Fibroblast of gingiva (primary cell): ENCODE data around the gene ISCU.
A peak's percentile ranks its signal among the peaks of the same experiment; 100 is the strongest.
"Not testable (repeated sequence)": the region's sequence is repeated elsewhere in the genome, so short reads cannot be mapped to it uniquely, and the experiment has no call there.

Experiments
- DNase-seq: peaks from one replicate; pipeline ENCODE4 v3.0.0-alpha.2; 2011; ENCODE audit warnings: low read depth

Gene ISCU

DNA sequence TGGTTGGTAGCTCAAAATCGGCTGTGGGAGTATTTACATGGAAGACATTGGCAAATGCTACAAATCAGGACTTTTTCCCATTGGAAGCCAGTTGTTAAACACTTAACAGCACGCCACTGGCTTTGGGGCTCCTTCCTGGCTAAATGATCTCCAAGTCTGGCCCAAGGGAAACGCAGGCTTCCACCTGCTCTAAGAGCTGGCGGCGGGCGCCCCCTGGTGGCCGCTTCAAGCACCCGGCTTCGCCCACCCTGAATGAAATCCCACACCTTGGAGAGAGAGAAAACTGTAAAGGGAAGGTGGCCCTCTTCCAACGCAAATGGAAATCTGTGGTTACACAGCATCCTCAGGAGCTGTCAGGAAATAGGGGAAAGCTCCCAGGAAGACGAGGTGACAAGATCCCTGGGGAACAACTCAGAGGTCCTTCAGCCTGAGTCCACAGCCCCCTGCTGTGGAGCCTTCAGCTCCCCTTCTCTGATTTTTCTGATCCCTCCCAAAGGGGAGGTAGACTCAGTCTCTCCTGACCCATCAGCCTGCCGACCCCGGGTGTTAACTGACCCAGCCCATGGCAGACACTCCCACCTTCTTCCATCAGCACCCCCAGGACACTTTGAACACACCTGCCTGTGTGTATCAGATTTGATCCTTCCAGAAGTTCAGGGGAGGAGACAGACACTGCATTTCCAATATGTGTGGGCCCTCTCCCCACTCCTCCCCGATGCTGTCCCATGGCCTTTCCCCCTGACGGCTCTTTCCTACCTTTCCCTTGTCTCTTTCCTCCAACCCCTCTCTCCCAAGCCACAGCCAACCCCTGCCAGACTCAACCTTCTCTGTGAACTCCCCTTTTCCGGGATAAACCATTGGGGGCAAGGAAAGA lies 55.9 kb downstream of the ISCU start:
- peak; percentile 77 for DNase-seq

DNA sequence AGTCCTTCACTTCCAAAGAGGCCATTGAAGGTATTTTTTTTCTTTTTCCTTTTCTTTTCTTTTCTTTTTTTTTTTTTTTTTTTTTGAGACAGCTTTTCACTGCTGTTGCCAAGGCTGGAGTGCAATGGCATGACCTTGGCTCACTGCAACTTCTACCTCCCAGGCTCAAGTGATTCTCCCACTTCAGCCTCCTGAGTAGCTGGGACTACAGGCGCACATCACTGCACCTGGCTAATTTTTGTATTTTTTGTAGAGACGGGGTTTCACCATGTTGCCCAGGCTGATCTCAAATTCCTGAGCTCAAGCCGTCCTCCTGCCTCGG lies 56.5 kb downstream of the ISCU start:
- DNase-seq, result not testable (repeated sequence)
